Heart right ventricle (tissue), 16 donors: ENCODE data around the gene CHRNA4. TPM values are rescaled to one million over a fixed set of nuclear protein-coding genes. Genes with fewer than 3 reads are reported as not detected.

Source experiments
- ATAC-seq, 8 donors: fragments of 200-7000 bp; cut with Tn5 transposase; one replicate each; pipeline ENCODE4 v1.9.1; 2020; ENCODE audit warnings: mild to moderate bottlenecking in 8 of 8, moderate library complexity in 8 of 8, moderate number of reproducible peaks in 1 of 8
- DNase-seq, 2 donors: peaks; one replicate each; pipeline ENCODE4 v3.0.0-alpha.2; 2020
- H3K27ac ChIP-seq, 10 donors: fragments of 200-600 bp; sonication (generic) in 2 of 10; one replicate each; pipeline versions ENCODE4 v1.5.0 to v1.8.0; 2020 to 2022; ENCODE audit warnings: mild to moderate bottlenecking in 3 of 10
- H3K27me3 ChIP-seq, 7 donors: fragments of 200-600 bp; one replicate each; pipeline ENCODE4 v1.8.0; 2021 to 2022; ENCODE audit warnings: mild to moderate bottlenecking in 2 of 7
- H3K36me3 ChIP-seq, 9 donors: fragments of 200-600 bp; sonication (generic) in 1 of 9; one replicate each; pipeline versions ENCODE4 v1.5.0 to v1.8.0; 2020 to 2022; ENCODE audit warnings: mild to moderate bottlenecking in 2 of 9
- H3K4me1 ChIP-seq, 9 donors: fragments of 200-600 bp; sonication (generic) in 1 of 9; one replicate each; pipeline versions ENCODE4 v1.5.0 to v1.8.0; 2020 to 2022; ENCODE audit warnings: mild to moderate bottlenecking in 4 of 9
- H3K4me3 ChIP-seq, 10 donors: fragments of 200-600 bp; sonication (generic) in 2 of 10; one replicate each; pipeline versions ENCODE4 v1.5.0 to v1.8.0; 2020 to 2022; ENCODE audit warnings: mild to moderate bottlenecking in 7 of 10, moderate library complexity in 2 of 10
- H3K9me3 ChIP-seq, 11 donors: fragments of 200-600 bp in 10 of 11; sonication (generic) in 2 of 11; one replicate each; pipeline versions ENCODE4 v1.5.0 to v1.8.0; 2013 to 2022; ENCODE audit warnings: mild to moderate bottlenecking in 2 of 11, control low read depth in 1 of 11, moderate library complexity in 1 of 11
- WGBS, 2 donors: extraction: QIAGEN DNeasy Blood & Tissue Kit; methylation state at CpG; one replicate each; pipeline ENCODE4 v1.1.7; 2013; ENCODE audit warnings: inconsistent platforms in 1 of 2; 5-methylcytosine and 5-hydroxymethylcytosine counted together
- intact Hi-C, 10 donors: fragments of 100-400 bp; cut with DNase I; formaldehyde crosslinking; loops; one replicate each; pipeline versions ENCODE4 v1.11.1 to v1.14.2; 2022
- polyA plus RNA-seq, 2 donors: library from polyadenylated mRNA; stranded (reverse); fragments of 200-250 nt; gene quantifications; one replicate each; pipeline ENCODE4 v1.2.3, GENCODE V29; 2013
- total RNA-seq, 10 donors: library from RNA; stranded (reverse); fragmentation: NEBNext Ultra II Directional in 3 of 10; extraction: Animal tissue kit (Norgen Biotek cat#: 25700) in 3 of 10; gene quantifications; one replicate each; pipeline versions ENCODE4 v1.2.1 to v1.2.4, GENCODE V29; 2021 to 2023
- TF ChIP-seq, protein P1 (sequence below), 9 donors: fragments of 200-600 bp; sonication (generic) in 2 of 9; IDR thresholded peaks; one replicate each; pipeline versions ENCODE4 v1.5.0 to v1.8.0; 2021 to 2022; ENCODE audit warnings: antibody characterized with exemption in 9 of 9, mild to moderate bottlenecking in 5 of 9, moderate library complexity in 1 of 9
- donor health status: Arrhythmogenic right ventricular cardiomyopathy.
- donor health status: ischemic (EF 13 %, LVEDD 7.1; RV severe dilation, severe dysfunction).
- donor health status: healthy with polysubstance abuse.
- donor health status: DM: no; HTN: yes; CAD: no.
- donor health status: DM: no; HTN: no; CAD: no.
- donor health status: ischemic (EF 25% LVEDD 6.9; RV normal size, moderate dysfunction).
- donor health status: ischemic (EF 25% LVEDD 5.7; RV mildly dilated, moderate dysfunction).
- donor health status: healthy.
- donor health status: DM: yes; HTN: yes; CAD: no.
- donor health status: Ischemic cardiomyopathy.
- donor health status: ischemic (EF 35%, LVEDD 5.7; RV mildly dilated, moderate dysfunction).
- donor health status: nonischemic (EF 11% LVEDD 7.7; RV severe dilation, severe dysfunction).
- donor health status: DM: yes; HTN: yes; CAD: no.
- donor health status: PGD.
- donor health status: ischemic (EF 29% LVEDD 5.4; RV normal size, mild dysfunction).
- donor health status: nonischemic (EF 23%, LVEDD 6.1; RV moderate dilation, normal function).

Gene CHRNA4
- total and polyA plus RNA-seq, 12 donors, result 0.06 to 1.5 (median 0.90) TPM; not detected in 4

DNA sequence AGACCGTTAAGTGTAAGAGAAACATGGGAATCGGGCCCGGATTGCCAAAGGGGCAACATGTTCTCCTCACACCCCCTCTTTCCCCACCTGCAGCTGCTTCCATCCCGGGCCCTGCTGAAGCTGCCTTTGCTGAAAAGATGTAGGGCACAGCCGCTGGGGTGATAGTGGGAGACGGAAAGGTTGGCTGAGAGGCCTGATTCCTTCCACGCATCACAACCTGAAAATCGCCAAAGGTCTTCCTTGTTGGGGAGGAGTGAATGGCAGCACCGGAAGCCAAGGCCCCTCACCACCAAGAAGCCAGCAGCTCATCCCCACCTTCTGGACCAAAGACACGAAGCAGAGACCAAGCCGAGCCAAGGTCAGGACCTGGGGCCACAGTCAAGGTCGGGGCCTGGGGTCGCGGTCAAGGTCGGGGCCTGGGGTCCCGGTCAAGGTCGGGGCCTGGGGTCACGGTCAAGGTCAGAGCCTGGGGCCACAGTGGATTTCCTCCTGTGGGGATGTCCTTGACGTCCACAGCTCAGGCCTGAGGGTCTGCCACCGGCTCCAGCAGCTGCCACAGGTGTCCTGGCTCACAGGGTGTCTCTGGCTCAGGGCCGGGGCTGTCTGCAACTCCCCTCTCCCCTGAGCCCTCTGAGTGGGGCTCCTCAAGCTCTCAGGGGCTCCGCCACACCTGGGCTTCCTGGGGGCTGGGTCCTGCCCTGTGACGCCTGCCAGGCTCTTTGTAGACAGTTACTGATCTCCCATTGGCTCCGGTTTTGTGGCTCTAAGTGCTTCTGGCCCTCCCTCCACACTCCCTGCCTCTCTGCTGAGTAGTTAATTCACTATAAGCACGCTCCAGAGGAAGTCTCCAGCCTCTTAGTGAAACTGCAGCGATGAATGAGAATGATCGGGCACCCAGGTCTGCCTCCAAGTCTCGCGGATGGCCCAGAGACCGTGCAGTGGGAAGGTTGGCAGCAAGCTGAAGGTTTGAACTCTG lies 5.5 kb upstream of the CHRNA4 start:
- no peak overlapping the region for H3K27ac ChIP-seq
- intact Hi-C loops, result no loop called here
- H3K9me3 ChIP-seq, result no peaks in the 10 kb centered on the region
- H3K4me3 ChIP-seq, result no peak overlapping the region
- 77 to 82% methylated on average over 30 of the region's 30 CpGs for WGBS, 2 donors
- DNase-seq (peak in 1 of 2 donors; percentile 11), ATAC-seq (no peak)
- TF ChIP-seq, protein P1, sequence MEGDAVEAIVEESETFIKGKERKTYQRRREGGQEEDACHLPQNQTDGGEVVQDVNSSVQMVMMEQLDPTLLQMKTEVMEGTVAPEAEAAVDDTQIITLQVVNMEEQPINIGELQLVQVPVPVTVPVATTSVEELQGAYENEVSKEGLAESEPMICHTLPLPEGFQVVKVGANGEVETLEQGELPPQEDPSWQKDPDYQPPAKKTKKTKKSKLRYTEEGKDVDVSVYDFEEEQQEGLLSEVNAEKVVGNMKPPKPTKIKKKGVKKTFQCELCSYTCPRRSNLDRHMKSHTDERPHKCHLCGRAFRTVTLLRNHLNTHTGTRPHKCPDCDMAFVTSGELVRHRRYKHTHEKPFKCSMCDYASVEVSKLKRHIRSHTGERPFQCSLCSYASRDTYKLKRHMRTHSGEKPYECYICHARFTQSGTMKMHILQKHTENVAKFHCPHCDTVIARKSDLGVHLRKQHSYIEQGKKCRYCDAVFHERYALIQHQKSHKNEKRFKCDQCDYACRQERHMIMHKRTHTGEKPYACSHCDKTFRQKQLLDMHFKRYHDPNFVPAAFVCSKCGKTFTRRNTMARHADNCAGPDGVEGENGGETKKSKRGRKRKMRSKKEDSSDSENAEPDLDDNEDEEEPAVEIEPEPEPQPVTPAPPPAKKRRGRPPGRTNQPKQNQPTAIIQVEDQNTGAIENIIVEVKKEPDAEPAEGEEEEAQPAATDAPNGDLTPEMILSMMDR (IDR thresholded peaks at IDR 0.05), result no peak
- H3K27me3 ChIP-seq, result peaks cover 2 to 40% (median 35%) of the 10 kb centered on the region in 7 donors
- peaks cover 4 to 15% (median 10%) of the 10 kb centered on the region in 9 donors for H3K4me1 ChIP-seq
- no peaks in the 10 kb centered on the region for H3K36me3 ChIP-seq

DNA sequence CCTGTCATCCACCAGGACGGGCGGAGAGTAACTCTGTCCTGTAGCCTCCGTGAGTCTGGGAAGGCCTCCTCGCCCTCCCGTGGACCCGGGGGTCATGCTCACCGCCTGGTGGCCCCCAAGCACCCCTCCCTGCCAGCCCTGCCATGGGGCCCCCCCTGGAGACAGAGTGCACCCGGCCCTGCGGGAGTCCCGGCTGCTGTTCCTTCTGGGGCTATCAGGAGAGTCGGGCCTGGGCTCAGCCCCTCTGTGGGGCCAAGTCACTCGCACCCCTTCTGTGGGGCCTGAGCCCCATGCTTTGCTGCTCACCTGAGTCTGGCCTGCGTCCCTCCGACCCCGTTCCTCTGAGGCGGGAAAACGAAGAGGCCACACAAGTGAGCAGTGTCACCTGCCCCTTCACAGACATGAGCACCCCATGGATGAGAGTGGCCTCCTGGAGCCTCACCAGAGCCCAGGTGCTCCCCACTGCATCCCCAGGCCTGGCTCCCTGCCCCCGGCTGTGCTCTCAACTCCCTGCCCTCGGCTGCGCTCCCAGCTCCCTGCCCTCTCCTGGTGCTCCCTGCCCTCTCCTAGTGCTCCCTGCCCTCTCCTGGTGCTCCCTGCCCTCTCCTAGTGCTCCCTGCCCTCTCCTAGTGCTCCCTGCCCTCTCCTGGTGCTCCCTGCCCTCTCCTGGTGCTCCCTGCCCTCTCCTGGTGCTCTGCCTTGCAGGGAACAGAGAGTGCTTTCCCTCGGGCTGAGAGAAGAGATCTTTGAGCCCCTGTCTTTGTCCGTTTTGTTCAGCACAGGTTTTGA lies 4.6 kb upstream of the CHRNA4 start:
- no peak for ATAC-seq
- TF ChIP-seq, protein P1 (IDR thresholded peaks at IDR 0.05), result no peak
- H3K4me3 ChIP-seq, result no peak overlapping the region
- no peaks in the 10 kb centered on the region for H3K9me3 ChIP-seq
- H3K36me3 ChIP-seq, result no peaks in the 10 kb centered on the region
- H3K27me3 ChIP-seq, result peaks cover 4 to 44% (median 36%) of the 10 kb centered on the region in 7 donors
- peak in 1 of 2 donors; percentile 5 for DNase-seq
- H3K4me1 ChIP-seq, result peaks cover 0 to 9% (median 4%) of the 10 kb centered on the region in 9 donors
- WGBS, 2 donors, result 85 to 87% methylated on average over 21 to 22 of the region's 22 CpGs
- intact Hi-C loops, result no loop called here
- H3K27ac ChIP-seq, result no peak overlapping the region

DNA sequence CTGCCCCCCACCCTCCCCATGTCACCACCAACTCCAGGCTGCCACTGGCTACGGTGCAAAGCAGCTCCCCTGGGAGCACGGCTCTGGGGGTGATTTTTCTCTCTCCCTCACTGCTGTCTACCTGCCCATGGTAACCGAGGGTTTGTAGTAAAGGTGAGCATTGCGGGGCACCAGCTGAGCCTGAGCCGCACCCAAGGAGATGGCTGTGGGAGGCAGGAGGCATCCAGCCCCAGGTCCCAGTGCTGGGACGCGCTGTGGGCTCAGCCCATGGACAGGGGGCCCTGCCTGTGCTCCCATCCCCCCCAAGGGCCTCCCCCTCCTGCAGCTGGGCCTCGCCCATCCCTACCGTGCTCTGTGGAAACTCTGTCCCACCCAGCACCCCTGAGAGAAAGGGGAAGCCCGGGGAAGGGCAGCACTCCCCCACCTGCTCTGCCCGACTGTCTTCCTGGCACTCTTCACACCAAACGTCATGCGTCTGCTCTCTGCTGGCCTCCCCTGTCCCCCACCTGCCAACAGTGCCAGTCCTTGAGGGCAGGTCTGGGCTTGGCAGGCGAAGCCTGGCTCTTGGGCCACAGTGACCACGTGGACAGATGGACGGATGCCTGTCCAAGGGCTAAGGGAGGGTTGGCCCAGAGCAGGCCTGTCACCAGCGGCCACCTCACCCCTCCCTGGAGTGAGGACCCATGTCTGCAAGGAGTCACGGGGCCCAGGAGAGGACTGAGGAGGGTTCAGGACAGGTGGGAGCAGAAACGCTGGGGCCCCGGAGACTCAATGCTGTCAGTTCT lies 3.8 kb upstream of the CHRNA4 start:
- peak in 3 of 8 donors; percentile 13 to 62 (median 29) for ATAC-seq
- peaks cover 4 to 52% (median 38%) of the 10 kb centered on the region in 7 donors for H3K27me3 ChIP-seq
- intact Hi-C loops, result no loop called here

More for the DNA sequence above, 3.8 kb upstream of the CHRNA4 start:
- DNase-seq, result peak in 1 of 2 donors; percentile 7
- H3K36me3 ChIP-seq, result no peaks in the 10 kb centered on the region
- TF ChIP-seq, protein P1 (IDR thresholded peaks at IDR 0.05), result no peak
- H3K27ac ChIP-seq, result no peak overlapping the region
- no peak overlapping the region for H3K4me3 ChIP-seq
- no peaks in the 10 kb centered on the region for H3K9me3 ChIP-seq
- peaks cover 0 to 9% (median 0%) of the 10 kb centered on the region in 9 donors for H3K4me1 ChIP-seq
- 77 to 80% methylated on average over 19 to 20 of the region's 20 CpGs for WGBS, 2 donors
